ENCODE data around the gene TRIM27. TPM values are rescaled to one million over a fixed set of nuclear protein-coding genes. Genes with fewer than 3 reads are reported as not detected.

TRIM27 gene
- total RNA-seq, 2 donors from 2014 or later = 81.8 to 82.7 TPM

DNA sequence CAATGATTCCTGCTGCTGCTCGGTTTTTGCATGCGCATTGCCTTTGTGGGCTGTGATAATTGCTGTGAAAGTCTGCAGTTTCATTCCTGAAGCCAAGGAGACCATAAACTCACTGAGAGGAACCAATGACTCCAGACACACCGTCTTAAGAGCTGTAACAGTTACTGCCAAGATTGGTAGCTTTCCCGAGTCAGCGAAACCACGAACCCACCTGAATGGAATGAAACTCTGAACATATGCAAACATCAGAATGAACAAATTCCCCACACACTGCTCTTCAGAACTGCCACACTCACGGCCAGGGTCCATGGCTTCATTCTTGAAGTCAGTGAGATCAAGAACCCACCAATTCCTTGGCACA lies 37.7 kb downstream of the TRIM27 start:
- TF ChIP-seq, protein P1, sequence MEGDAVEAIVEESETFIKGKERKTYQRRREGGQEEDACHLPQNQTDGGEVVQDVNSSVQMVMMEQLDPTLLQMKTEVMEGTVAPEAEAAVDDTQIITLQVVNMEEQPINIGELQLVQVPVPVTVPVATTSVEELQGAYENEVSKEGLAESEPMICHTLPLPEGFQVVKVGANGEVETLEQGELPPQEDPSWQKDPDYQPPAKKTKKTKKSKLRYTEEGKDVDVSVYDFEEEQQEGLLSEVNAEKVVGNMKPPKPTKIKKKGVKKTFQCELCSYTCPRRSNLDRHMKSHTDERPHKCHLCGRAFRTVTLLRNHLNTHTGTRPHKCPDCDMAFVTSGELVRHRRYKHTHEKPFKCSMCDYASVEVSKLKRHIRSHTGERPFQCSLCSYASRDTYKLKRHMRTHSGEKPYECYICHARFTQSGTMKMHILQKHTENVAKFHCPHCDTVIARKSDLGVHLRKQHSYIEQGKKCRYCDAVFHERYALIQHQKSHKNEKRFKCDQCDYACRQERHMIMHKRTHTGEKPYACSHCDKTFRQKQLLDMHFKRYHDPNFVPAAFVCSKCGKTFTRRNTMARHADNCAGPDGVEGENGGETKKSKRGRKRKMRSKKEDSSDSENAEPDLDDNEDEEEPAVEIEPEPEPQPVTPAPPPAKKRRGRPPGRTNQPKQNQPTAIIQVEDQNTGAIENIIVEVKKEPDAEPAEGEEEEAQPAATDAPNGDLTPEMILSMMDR (conservative IDR thresholded peaks at IDR 0.05) = no peak
- H3K9me3 ChIP-seq (ENCODE audit: control insufficient read depth, low read length) = no peaks in the 10 kb centered on the region
- H3K9ac ChIP-seq (ENCODE audit: extremely low read depth, low read length, poor library complexity, severe bottlenecking) = no peak overlapping the region
- H3K27ac ChIP-seq (ENCODE audit: low read depth, low read length) = no peak overlapping the region
- no peaks in the 10 kb centered on the region for H3K4me1 ChIP-seq (ENCODE audit: control insufficient read depth, insufficient read depth, low read length)
- no peaks in the 10 kb centered on the region for H3K36me3 ChIP-seq (ENCODE audit: control insufficient read depth, insufficient read depth, low read length)
- Mint-ChIP-seq H3K36me3 (ENCODE audit: low read depth) (no peaks in the 10 kb centered on the region), H3K9me3 (peaks cover 17% of the 10 kb centered on the region), H3K4me1 (no peaks in the 10 kb centered on the region), H3K4me3 (no peak overlapping the region), H3K27ac (no peak overlapping the region), H3K27me3 (ENCODE audit: insufficient read depth) (peaks cover 6% of the 10 kb centered on the region)
- no peak for DNase-seq
- H3K4me3 ChIP-seq (ENCODE audit: low read length) = no peak overlapping the region
- 81 to 89% methylated on average over 6 to 7 of the region's 7 CpGs for WGBS, 2 experiments (ENCODE audit: insufficient coverage in 1 of 2, insufficient read length in 1 of 2)
- no peaks in the 10 kb centered on the region for H3K27me3 ChIP-seq (ENCODE audit: control insufficient read depth, insufficient read depth, low read length, poor library complexity, severe bottlenecking)

GRCh38 chr6:28884423-28885131 lies 39.2 kb downstream of the TRIM27 start:
- H3K27me3 Mint-ChIP-seq (ENCODE audit: insufficient read depth) = peaks cover 6% of the 10 kb centered on the region
- Histone ChIP-seq H3K9ac (ENCODE audit: extremely low read depth, low read length, poor library complexity, severe bottlenecking) (no peak overlapping the region), H3K4me3 (ENCODE audit: low read length) (no peak overlapping the region), H3K27me3 (ENCODE audit: control insufficient read depth, insufficient read depth, low read length, poor library complexity, severe bottlenecking) (no peaks in the 10 kb centered on the region), H3K4me1 (ENCODE audit: control insufficient read depth, insufficient read depth, low read length) (no peaks in the 10 kb centered on the region), H3K27ac (ENCODE audit: low read depth, low read length) (no peak overlapping the region), H3K9me3 (ENCODE audit: control insufficient read depth, low read length) (no peaks in the 10 kb centered on the region), H3K36me3 (ENCODE audit: control insufficient read depth, insufficient read depth, low read length) (no peaks in the 10 kb centered on the region)
- no peak overlapping the region for H3K27ac Mint-ChIP-seq
- no peak for DNase-seq
- H3K4me1 Mint-ChIP-seq = peaks cover 6% of the 10 kb centered on the region
- H3K36me3 Mint-ChIP-seq (ENCODE audit: low read depth) = no peaks in the 10 kb centered on the region
- no peak overlapping the region for H3K4me3 Mint-ChIP-seq
- WGBS, 2 experiments (ENCODE audit: insufficient coverage in 1 of 2, insufficient read length in 1 of 2) = 91 to 92% methylated on average over 16 to 18 of the region's 18 CpGs
- TF ChIP-seq, protein P1 (conservative IDR thresholded peaks at IDR 0.05) = no peak
- H3K9me3 Mint-ChIP-seq = peaks cover 17% of the 10 kb centered on the region

DNA sequence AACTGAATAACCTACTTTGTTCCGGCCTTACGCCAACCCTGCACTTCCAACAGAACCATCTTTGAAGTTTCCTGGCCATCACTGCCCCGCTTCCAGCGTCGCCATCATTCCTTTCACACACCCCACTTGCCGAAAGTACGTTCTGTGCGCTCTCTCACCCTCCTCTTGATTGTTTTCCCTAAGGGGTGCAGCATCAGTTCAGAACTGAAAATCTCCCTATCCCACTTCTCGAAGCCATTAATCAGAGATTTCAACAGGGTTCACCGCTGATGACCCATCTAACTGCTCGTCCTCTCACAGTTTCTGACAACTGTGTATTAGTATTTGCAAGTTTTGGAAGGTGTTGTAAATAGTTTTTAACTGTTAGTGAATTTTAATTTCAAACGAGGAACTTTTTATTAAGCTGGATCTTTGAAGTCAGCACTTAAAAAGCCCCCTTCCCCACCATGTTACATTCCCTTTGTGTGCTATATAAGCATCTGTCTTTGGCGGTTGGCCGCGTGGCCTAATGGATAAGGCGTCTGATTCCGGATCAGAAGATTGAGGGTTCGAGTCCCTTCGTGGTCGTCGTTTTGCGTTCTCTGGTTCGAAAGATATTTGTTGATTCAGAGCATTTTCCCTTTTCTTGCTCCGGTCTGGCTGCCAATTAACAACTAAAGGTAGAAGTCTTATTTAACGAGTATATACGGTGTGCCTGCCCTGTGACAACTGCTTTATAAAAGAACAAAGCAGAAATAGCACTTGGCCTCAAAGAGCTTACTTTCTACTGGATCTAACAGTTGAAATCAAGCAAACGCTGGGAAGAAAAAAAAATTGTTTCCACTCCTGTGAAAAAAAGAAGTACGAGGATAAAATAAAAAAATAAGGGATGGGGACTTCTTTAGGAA lies 42.6 kb downstream of the TRIM27 start:
- TF ChIP-seq, protein P1 (conservative IDR thresholded peaks at IDR 0.05) = no peak
- peak; percentile 94 for DNase-seq
- Histone ChIP-seq H3K27ac (ENCODE audit: low read depth, low read length) (peak overlapping the region; percentile 22), H3K27me3 (ENCODE audit: control insufficient read depth, insufficient read depth, low read length, poor library complexity, severe bottlenecking) (no peaks in the 10 kb centered on the region), H3K9me3 (ENCODE audit: control insufficient read depth, low read length) (no peaks in the 10 kb centered on the region), H3K9ac (ENCODE audit: extremely low read depth, low read length, poor library complexity, severe bottlenecking) (peak overlapping the region; percentile 62), H3K4me1 (ENCODE audit: control insufficient read depth, insufficient read depth, low read length) (no peaks in the 10 kb centered on the region), H3K4me3 (ENCODE audit: low read length) (peak overlapping the region; percentile 97), H3K36me3 (ENCODE audit: control insufficient read depth, insufficient read depth, low read length) (no peaks in the 10 kb centered on the region)
- Mint-ChIP-seq H3K27ac (peak overlapping the region; percentile 82), H3K4me1 (peaks cover 6% of the 10 kb centered on the region), H3K9me3 (peaks cover 15% of the 10 kb centered on the region), H3K4me3 (peak overlapping the region; percentile 88), H3K36me3 (ENCODE audit: low read depth) (no peaks in the 10 kb centered on the region), H3K27me3 (ENCODE audit: insufficient read depth) (peaks cover 7% of the 10 kb centered on the region)
- 12 to 17% methylated on average over 19 to 28 of the region's 28 CpGs for WGBS, 2 experiments (ENCODE audit: insufficient coverage in 1 of 2, insufficient read length in 1 of 2)
